ENCODE data around the gene FRMD4B.

DNA sequence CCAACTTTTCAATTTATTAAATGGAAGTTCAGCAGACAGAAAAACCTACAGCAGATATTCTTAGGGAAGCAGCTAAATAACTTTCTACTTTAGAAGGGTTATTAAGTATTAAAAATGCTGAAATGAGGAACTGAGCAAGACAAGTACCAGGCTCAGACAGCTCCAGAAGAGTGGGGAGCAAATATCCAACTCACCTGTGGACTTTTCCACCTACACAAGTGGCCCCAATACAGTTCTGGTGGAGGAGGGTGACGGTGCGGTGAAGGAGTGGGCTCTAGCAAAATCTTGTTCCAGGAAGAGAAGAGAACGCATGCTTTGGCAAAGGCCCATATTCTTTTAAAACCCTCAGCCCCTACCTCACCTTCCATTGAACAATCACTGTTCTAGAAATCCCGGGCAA, 133.7 kb downstream of the FRMD4B start:
- TF ChIP-seq, protein P1, sequence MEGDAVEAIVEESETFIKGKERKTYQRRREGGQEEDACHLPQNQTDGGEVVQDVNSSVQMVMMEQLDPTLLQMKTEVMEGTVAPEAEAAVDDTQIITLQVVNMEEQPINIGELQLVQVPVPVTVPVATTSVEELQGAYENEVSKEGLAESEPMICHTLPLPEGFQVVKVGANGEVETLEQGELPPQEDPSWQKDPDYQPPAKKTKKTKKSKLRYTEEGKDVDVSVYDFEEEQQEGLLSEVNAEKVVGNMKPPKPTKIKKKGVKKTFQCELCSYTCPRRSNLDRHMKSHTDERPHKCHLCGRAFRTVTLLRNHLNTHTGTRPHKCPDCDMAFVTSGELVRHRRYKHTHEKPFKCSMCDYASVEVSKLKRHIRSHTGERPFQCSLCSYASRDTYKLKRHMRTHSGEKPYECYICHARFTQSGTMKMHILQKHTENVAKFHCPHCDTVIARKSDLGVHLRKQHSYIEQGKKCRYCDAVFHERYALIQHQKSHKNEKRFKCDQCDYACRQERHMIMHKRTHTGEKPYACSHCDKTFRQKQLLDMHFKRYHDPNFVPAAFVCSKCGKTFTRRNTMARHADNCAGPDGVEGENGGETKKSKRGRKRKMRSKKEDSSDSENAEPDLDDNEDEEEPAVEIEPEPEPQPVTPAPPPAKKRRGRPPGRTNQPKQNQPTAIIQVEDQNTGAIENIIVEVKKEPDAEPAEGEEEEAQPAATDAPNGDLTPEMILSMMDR (IDR thresholded peaks at IDR 0.05) = no peak
- TF ChIP-seq POLR2A (IDR thresholded peaks at IDR 0.05) = no peak
